CD4-positive, alpha-beta T cell treated with Interleukin-17A for 4 hours (primary cell): ENCODE data around the gene PCMT1.
"Not testable (repeated sequence)": the region's sequence is repeated elsewhere in the genome, so short reads cannot be mapped to it uniquely, and the experiment has no call there.

Experiments
- DNase-seq: peaks from one replicate; pipeline ENCODE4 v3.0.0-alpha.2; 2020; ENCODE audit warnings: mixed read lengths

The PCMT1 gene

DNA sequence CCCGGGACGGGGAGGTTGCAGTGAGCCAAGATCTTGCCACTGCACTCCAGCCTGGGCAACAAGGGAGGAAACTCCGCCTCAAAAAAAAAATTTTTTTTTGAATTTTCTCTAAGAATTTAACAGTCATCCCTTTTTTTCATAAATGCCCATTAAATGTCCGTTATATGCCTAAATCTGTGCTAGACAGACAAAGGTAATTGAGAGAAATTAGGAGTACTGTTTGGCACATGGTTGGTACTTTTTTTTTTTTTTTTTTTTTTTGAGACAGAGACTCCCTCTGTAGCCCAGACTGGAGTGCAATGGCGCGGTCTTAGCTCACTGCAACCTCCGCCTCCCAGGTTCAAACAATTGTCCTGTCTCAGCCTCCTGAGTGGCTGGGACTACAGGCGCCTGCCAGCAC, 1.7 kb downstream of the PCMT1 start:
- no peak for DNase-seq

DNA sequence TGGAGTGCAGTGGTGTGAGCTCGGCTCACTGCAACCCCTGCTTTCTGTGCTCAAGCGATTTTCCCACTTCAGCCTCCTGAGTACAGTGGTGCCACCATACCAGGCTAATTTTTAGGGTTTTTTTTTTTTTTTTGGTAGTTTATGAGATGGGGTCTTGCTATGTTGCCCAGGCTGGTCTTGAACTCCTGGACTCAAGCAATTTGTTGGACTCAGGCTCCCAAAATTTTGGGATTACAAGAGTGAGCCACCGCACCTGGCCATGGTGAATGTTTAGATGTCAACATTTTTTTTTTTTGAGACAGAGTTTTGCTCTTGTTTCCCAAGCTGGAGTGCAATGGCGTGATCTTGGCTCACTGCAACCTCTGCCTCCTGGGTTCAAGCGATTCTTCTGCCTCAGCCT, 2.4 kb downstream of the PCMT1 start:
- DNase-seq: not testable (repeated sequence)

DNA sequence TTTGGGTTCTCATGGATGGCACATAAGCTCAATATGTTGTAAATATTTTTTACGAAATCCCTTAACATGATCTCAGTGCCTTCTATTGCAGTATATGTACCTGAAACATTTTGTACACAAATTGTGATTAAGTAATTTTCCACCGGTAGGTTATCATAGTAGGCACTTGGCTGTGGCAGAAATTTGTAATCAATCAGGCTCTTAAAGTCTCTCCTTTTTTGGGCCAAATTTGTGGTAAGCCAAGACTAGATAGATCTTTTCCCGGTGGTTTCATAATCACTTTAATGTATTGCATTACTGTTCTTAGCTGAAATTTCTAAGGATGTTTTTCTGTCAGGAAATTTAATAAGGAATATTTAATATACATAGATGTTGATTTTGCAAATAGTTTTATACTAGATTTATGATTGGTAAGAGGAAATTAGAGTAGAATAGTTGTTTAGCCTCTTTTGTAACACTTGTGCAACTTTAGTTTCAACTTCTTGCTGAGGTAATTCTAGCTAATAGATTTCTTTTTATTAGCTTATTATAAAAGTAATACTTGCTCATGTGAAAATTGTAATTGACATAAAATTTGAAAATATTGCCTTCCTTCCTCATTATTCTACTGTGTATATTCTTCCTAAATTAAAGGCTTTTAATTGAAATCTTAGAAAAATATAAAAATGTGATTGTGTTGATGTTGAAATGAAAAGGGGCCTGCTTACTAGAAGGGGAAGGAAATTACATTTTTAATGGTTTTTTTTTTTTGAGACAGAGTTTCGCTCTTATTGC, 3.2 kb downstream of the PCMT1 start:
- no peak for DNase-seq

DNA sequence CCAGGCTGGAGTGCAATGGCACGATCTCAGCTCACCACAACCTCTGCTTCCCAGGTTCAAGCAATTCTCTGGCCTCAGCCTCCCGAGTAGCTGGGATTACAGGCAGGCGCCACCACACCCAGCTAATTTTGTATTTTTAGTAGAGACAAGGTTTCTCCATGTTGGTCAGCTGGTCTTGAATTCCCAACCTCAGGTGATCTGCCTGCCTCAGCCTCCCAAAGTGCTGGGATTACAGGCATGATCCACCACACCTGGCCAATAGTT, 3.8 kb downstream of the PCMT1 start:
- not testable (repeated sequence) for DNase-seq

DNA sequence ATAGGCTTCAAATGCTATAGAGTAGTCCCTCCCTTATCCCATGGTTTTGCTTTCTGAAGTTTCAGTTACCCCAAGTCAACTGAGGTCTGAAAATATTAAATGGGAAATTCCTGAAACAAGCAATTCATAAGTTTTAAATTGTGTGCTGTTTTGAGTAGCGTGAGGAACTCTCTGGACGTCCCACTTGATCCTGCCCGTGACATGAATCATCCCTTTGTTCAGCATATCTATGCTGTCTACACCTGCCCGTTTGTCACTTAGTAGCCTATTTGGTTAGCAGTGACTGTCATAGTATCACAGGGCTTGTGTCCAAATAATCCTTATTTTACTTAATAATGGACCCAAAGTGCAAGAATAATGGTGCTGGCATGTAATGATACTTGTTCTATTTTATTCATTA, 5.0 kb downstream of the PCMT1 start:
- DNase-seq: no peak

DNA sequence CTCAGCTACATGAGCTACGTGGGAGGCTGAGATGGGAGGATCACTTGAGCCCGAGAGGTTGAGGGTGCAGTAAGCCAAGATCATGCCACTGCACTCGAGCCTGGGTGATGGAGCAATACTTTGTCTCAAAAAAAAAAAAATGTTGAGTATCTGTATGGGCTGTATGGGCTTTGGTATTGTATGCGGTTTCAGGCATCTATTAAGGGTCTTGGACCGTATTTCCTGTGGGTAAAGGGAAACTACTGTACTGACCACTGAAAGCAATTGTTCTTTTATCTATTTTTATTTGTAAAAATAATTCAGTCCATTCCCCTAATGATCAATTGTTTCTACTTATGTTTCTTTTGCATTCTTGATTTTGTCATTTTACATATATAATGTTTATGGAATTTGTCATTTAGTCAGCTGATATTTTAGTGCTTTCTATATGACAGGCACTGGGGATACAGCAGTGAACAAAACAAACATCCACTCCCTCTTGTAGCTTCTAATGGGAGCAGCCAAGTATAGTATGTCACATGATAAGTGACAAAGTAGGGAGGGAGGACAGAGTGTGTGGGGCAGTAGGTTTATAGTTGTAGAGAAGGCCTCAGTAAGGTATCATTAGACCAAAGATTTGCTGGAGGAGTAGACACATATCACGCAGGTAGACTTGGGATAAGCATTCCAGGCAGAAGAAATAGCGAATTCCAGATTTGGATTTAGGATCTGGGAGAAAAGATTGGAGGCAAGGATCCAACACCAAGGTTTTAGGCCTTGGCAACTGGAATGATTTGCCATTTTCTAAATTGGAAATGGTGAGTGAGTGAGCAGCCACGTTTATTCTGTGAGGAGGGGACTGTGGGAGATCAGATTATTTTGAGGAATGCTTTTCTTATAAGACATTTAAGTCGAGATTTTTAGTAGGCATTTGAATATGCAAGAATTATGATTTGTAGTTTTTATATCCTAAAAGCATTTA, 6.0 kb downstream of the PCMT1 start:
- no peak for DNase-seq

DNA sequence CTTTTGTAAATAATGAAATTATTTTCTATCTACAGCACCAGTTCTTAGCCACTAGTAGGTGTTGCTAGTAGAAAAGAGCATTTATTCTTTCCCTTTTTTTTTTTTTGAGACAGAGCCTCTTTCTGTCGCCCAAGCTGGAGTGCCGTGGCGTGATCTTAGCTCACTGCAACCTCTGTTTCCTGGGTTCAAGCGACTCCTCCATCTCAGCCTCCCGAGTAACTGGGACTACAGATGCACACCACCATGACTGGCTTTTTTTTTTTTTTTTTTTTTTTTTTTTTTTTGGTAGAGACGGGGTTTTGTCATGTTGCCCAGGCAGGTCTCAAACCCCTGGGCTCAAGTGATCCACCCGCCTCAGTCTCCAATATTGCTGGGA, 6.7 kb downstream of the PCMT1 start:
- no peak for DNase-seq

DNA sequence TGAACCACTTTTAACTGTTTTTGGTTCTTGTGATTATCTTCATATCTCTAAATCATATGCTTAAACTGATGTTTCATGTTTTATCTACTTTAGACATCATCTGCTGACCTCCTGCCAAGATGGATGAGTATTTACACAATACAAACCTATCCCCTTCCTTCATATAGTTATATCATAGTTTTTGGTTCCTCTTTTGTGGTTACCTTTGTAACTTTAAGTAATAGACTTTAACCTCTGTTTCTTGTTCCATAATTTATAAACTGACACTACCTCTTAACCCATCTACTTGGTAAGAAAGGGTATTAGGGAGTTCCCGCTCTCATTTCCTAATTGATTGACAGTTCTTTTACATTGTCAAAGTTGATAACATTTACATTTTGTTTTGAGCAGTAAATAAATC, 11.9 kb downstream of the PCMT1 start:
- DNase-seq: no peak

DNA sequence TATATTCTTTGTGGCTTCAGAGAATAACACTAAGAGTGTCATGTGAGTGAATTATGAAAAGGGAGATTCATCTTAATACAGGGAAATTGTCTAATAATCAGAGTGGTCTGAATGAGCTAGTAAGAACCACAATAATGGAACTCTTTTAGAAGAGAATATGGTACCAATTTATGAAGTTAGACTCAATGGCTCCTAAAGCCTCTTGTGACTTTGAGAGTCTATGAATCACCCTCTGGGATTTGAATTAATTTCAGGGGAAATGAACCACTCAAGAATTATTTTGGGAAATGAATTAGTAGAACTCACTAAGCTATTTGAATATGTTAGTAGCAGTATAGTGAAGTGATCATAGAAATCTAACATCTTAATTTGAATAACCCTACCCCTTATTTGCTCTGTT, 14.3 kb downstream of the PCMT1 start:
- no peak for DNase-seq

DNA sequence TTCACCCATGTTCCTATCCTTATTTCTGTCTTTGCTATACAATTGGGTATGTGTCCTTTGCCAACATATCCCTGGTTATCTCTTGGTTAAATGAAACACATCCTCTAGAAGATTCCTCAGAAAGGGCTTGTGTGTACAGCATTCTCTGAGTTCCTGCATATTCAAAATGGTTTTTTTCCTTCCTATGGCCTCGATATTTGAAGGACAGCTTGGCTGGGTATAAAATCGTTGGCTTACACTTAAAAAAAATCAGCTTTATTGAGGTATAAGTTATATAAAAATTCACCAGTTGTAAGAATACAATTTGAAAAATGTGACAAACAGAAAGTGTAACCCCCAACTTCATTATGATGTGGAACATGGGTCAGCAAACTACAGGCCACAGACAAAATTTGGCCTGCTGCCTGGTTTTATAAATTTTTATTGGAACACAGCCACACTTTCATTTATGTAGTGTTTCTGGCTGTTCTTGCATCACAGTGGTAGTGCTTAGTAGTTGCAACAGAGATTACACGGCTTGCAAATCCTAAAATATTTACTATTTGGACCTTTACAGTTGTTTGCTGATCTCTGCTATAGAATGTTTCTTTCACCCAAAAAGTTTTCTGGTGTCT, 16.7 kb downstream of the PCMT1 start:
- no peak for DNase-seq

DNA sequence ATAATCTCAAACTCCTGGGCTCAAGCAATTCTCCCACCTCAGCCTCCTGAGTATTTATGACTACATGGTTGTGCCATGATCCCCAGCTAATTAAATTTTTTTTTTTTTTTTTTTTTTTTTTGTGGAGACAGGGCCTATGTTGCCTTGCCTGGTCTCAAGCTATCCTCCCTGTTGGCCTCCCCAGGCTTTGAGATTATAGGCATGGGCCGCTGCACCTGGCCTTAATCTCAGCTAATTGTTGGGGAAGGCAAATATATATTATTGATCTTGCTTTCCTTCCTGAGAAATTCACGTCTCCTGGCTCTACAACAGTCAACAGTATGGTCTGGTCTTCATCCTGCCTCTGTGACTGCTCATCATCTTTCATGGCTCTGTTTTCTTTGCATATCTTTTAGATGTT, 20.1 kb downstream of the PCMT1 start:
- DNase-seq: no peak

DNA sequence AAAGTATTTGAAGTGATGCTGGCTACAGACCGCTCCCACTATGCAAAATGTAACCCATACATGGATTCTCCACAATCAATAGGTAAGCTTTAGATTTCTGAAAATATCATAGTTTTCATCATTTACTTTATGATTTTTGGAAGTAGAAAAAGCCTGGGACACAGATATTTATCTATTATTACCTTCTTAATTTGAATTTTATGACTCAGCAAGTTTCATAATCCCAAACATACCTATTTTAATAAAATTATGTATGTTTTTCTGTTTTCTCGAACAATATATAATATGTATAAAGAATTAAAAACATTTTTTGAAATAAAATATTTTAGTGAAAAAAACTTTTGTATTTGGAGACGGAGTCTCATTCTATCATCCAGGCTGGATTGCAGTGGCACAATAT, 21.6 kb downstream of the PCMT1 start:
- DNase-seq: no peak

DNA sequence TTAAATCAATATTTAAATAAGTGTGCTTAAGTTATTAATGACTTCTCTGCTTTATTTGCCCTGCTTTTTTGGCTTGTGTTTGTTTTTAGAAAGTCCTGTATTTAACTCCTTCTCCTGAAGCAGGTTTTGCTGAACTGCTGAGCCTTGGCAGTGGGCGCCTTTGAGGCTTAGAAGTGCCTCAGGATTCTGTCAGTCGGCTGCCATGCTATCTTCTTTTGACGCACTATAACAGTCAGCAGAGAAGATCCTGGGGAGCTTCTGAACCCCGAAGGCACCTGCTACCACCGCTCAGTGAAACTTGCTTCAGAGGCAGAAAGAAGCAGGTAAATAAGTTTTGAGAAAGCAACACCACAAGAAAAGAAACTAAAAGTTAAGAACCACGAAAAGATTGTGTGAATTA, 22.4 kb downstream of the PCMT1 start:
- no peak for DNase-seq

DNA sequence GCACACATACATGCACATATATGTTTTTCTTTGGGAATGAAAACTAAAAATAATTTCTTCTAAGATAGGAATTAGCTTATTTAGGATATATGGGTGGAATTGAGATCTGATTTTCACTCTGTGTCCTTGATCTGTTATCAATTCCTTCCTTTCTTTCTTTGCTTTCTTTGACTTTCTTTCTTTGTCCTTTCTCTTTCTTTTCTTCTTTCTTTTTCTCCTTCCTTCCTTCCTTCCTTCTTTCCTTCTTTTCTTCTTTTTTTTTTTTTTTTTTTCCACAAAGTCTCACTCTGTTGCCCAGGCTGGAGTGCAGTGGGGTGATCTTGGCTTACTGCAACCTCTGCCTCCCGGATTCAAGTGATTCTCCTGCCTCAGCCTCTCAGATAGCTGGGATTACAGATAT, 28.1 kb downstream of the PCMT1 start:
- DNase-seq: no peak

DNA sequence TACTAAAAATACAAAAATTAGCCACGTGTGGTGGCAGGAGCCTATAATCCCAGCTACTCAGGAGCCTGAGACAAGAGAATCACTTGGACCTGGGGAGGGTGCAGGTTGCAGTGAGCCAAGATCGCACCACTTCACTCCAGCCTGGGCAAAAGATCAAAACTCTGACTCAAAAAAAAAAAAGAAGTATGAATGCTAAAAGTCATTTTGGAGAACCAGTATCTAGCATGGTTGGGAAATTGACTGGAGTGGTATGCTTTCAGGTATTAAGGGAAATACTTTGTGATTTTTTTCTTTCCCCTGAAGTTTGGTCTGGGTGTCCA, 30.1 kb downstream of the PCMT1 start:
- DNase-seq: no peak

DNA sequence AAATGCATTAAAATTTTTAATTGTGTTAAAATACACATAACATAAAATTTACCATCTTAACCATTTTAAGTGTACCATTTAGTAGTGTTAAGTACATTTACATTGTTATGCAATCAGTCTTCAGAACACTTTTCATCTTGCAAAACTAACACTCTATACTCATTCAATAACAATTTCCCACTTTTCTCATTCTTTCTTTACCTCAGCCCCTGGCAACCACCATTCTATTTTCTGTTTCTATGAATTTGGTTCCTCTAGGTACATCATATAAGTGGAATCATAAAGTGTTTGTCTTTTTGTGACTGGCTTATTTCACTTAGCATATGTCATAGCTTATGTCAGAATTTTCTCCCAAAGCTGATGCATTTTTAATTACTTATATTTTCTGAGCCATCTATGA, 32.2 kb downstream of the PCMT1 start:
- DNase-seq: no peak

DNA sequence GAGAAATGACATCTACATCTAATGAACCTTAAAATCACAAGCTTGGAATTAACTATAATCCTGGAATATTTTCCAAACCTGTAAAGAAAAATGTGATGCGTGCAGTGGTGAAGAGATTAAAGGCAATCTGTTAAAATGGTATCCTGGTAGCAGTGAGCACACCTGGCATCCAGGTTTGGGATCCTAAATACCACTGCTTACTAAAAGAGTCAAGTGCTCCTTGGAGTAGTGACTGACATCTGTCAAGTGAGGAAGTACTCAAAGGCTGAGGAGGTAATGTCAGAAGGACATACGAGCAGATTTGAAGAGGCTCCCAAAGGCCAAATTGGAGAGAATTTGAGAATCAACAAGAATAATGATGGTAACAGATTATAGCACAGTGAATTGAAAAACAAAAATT, 32.8 kb downstream of the PCMT1 start:
- no peak for DNase-seq

DNA sequence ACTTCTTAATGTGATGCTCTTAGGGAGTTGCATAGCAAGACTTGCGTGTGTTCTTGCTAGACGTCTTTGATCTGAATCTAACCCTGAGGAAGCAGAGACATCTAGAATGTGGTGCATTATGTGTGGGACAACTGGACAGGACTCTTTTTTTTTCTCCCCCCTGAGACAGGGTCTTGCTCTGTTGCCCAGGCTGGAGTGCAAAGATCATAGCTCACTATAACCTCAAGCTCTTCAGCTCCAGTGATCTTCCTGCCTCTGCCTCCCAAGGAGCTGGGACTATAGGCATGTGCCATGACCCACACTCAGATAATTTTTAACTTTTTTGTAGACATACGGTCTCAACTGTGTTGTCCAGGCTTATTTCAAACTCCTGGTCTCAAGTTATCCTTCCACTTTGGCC, 34.0 kb downstream of the PCMT1 start:
- no peak for DNase-seq

DNA sequence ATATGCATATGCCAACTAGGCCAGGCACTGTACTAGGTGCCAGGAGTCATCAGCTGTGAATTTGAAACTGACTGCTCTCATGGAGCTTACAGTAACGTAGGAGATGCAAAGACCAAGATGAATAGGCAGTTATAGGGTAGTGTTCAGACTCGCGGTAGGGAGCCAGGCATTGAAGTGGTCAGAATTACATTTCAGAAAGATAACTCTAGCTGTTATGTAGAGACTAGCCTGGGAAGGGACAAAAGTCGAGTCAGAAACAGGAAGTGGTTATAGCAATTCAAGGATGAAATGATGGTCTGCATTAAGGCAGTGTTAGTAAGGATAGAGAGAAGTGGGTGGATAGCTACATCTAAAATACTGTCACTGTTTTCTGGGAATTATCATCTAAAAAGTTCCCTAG, 56.6 kb downstream of the PCMT1 start:
- no peak for DNase-seq

DNA sequence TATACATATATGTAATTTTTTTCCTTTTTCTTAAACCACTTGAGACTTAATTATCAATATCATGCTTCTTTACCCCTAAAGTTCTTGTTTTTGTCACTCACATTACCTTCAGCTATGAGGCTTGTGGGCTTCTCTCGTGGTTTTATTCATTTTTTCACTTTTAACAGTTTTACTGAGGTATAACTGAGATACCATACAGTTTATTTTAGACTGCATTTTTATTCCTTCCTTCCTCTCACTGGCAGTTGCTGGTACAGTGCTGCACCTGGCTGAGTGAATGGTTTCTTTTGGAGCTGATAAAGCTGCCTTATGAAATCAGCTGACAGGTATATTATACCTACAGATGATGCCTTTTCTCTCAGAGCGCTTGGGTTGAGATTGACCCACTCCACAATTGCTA, 60.3 kb downstream of the PCMT1 start:
- no peak for DNase-seq

DNA sequence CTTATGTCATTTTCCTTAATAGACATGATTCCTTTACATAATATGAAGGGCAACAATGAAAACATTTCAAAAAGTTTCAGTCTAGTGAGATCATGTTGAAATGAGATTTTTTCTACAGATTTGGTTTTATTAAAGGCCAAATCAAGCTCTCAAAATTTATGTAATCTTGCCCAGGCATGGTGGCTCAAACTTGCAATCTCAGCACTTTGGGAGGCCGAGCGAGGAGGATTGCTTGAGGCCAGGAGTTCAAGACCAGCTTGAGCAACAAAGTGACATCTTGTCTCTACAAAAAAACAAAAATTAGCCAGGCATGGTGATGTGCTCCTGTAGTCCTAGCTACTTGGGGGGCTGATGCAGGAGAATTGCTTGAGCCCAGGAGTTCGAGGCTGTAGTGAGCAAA, 63.8 kb downstream of the PCMT1 start:
- DNase-seq: no peak

DNA sequence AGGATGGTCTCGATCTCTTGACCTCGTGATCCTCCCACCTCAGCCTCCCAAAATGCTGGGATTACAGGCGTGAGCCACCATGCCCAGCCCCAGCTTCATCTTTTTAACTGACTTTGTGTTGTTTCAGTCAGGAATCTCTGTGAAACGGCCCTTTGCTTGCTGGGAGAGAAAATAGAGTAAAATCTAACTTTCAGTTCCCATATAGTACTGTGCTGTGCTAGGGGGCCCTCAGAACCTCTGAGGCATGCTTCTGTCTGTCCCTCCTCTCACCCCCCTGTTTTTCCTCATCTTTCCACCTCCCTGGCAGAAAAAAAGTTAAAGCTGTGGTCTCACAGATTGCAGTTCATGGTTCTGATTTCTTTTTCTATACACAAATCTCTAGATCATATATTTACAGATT, 66.2 kb downstream of the PCMT1 start:
- no peak for DNase-seq

DNA sequence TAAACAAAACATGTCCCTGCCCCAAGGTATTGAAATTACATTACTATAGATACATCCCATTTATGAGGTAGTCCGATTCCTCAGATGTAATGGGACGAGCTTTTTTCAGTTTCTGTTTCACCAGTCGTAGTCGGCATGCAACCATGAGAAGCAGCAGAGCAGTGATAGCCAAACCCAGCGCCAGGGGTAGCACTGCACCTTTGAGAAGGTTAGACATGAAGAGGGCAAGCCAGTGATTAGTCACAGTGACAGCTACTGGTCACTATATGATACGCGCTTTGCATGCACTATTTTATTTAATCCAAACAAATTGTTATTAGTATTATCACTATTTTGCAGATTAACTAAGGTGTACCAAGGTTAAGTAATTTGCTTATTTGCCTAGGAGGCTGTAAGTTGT, 71.0 kb downstream of the PCMT1 start:
- DNase-seq: no peak

DNA sequence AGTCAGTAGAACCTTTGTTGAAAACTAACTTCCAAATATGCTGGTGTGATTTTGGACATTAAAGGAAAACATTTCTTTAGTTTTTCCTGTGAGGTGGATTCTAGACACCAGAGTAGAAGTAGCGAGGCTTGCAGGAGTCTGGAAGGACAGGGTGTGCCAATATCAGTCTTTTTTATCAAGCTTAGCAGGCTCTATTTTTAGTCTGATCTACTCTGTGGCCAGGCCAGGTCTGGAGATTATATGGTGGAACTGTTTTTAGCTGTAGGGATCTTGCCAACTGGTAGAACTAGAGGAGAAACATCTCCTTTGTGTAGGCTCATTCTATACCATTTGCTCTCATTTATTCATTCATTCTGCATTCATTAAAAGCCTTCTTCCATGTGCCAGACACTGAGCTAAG, 72.0 kb downstream of the PCMT1 start:
- DNase-seq: no peak
